Esophagus (tissue), 2 donors: ENCODE results near the gene DHX57. TPM values are rescaled to one million over a fixed set of nuclear protein-coding genes. Genes with fewer than 3 reads are reported as not detected.
"Not testable (repeated sequence)": the region's sequence is repeated elsewhere in the genome, so short reads cannot be mapped to it uniquely, and the experiment has no call there.

Source experiments
- H3K27ac ChIP-seq, 2 donors: one replicate each; pipeline ENCODE4 v1.5.1; 2013; ENCODE audit warnings: low read depth in 2 of 2, mild to moderate bottlenecking in 2 of 2, inconsistent platforms in 1 of 2, low read length in 1 of 2, moderate library complexity in 1 of 2
- H3K27me3 ChIP-seq, 2 donors: one replicate each; pipeline ENCODE4 v1.6.1; 2013; ENCODE audit warnings: low read length in 2 of 2, control low read depth in 1 of 2, mild to moderate bottlenecking in 1 of 2; ENCODE audit not compliant: insufficient read depth in 2 of 2, control insufficient read depth in 1 of 2
- H3K36me3 ChIP-seq, 2 donors: one replicate each; pipeline ENCODE4 v1.6.1; 2013; ENCODE audit warnings: low read length in 1 of 2; ENCODE audit not compliant: control insufficient read depth in 2 of 2, insufficient read depth in 2 of 2
- H3K4me1 ChIP-seq, 2 donors: one replicate each; pipeline ENCODE4 v1.6.1; 2013; ENCODE audit warnings: low read length in 1 of 2; ENCODE audit not compliant: control insufficient read depth in 2 of 2, insufficient read depth in 2 of 2
- H3K4me3 ChIP-seq, 2 donors: one replicate each; pipeline ENCODE4 v1.5.1; 2013; ENCODE audit warnings: low read length in 2 of 2, mild to moderate bottlenecking in 2 of 2, low read depth in 1 of 2, moderate library complexity in 1 of 2
- H3K9me3 ChIP-seq, 2 donors: one replicate each; pipeline ENCODE4 v1.6.1; 2013; ENCODE audit warnings: mild to moderate bottlenecking in 2 of 2, low read depth in 1 of 2, low read length in 1 of 2, moderate library complexity in 1 of 2; ENCODE audit not compliant: control insufficient read depth in 2 of 2, insufficient read depth in 1 of 2
- WGBS, 2 donors: extraction: QIAGEN DNeasy Blood & Tissue Kit; methylation state at CpG; one replicate each; pipeline ENCODE4 v1.1.7; 2013; 5-methylcytosine and 5-hydroxymethylcytosine counted together
- polyA plus RNA-seq, 2 donors: library from polyadenylated mRNA; stranded (reverse); fragments of 200-250 nt; gene quantifications; one replicate each; pipeline ENCODE4 v1.2.3, GENCODE V29; 2013
- donor health status: healthy with polysubstance abuse.
- donor health status: Bipolar disorder and iron deficiency.

The DHX57 gene
- polyA plus RNA-seq, 2 donors, result 5.1 to 6.0 TPM

GRCh38 chr2:38835015-38835601 is 40.6 kb downstream of the DHX57 start:
- Histone ChIP-seq H3K4me3 (no peak overlapping the region), H3K4me1 (no peaks in the 10 kb centered on the region), H3K27ac (no peak overlapping the region), H3K9me3 (no peaks in the 10 kb centered on the region), H3K27me3 (no peaks in the 10 kb centered on the region), H3K36me3 (no peaks in the 10 kb centered on the region)
- WGBS, 2 donors, result 56 to 59% methylated on average over 1 of the region's 1 CpG

- no peak overlapping the region for H3K4me3 ChIP-seq
- no peaks in the 10 kb centered on the region for H3K36me3 ChIP-seq
- no peak overlapping the region for H3K27ac ChIP-seq
- no peaks in the 10 kb centered on the region for H3K9me3 ChIP-seq
- no peaks in the 10 kb centered on the region for H3K27me3 ChIP-seq
- no peaks in the 10 kb centered on the region for H3K4me1 ChIP-seq
- WGBS, 2 donors, result 91 to 94% methylated on average over 6 of the region's 6 CpGs
Measured at GRCh38 chr2:38830526-38831159, 45.1 kb downstream of the DHX57 start.

- no peak overlapping the region for H3K27ac ChIP-seq
- no peaks in the 10 kb centered on the region for H3K9me3 ChIP-seq
- no peaks in the 10 kb centered on the region for H3K4me1 ChIP-seq
- no peak overlapping the region for H3K4me3 ChIP-seq
- WGBS, 2 donors, result 96 to 97% methylated on average over 1 of the region's 1 CpG
- no peaks in the 10 kb centered on the region for H3K27me3 ChIP-seq
- H3K36me3 ChIP-seq, result no peaks in the 10 kb centered on the region
Measured at GRCh38 chr2:38829971-38830370, 45.8 kb downstream of the DHX57 start.

- Histone ChIP-seq H3K4me1 (no peaks in the 10 kb centered on the region), H3K9me3 (no peaks in the 10 kb centered on the region), H3K27me3 (no peaks in the 10 kb centered on the region), H3K4me3 (no peak overlapping the region), H3K36me3 (no peaks in the 10 kb centered on the region), H3K27ac (no peak overlapping the region)
- WGBS, 2 donors, result 84 to 86% methylated on average over 4 of the region's 4 CpGs
Measured at GRCh38 chr2:38828460-38828859, 47.3 kb downstream of the DHX57 start.

GRCh38 chr2:38827539-38828145 is 48.1 kb downstream of the DHX57 start:
- H3K9me3 ChIP-seq, H3K4me3 ChIP-seq, H3K27ac ChIP-seq, H3K27me3 ChIP-seq, H3K36me3 ChIP-seq, H3K4me1 ChIP-seq: not testable (repeated sequence)
- 79 to 83% methylated on average over 10 of the region's 10 CpGs for WGBS, 2 donors

- no peaks in the 10 kb centered on the region for H3K36me3 ChIP-seq
- no peaks in the 10 kb centered on the region for H3K27me3 ChIP-seq
- H3K27ac ChIP-seq, result no peak overlapping the region
- 93 to 97% methylated on average over 2 of the region's 2 CpGs for WGBS, 2 donors
- no peak overlapping the region for H3K4me3 ChIP-seq
- H3K4me1 ChIP-seq, result no peaks in the 10 kb centered on the region
- H3K9me3 ChIP-seq, result no peaks in the 10 kb centered on the region
Measured at GRCh38 chr2:38825956-38826355, 49.8 kb downstream of the DHX57 start.

GRCh38 chr2:38824906-38825305 is 50.8 kb downstream of the DHX57 start:
- no peak overlapping the region for H3K4me3 ChIP-seq
- 91 to 96% methylated on average over 2 of the region's 2 CpGs for WGBS, 2 donors
- H3K9me3 ChIP-seq, result no peaks in the 10 kb centered on the region
- no peaks in the 10 kb centered on the region for H3K4me1 ChIP-seq
- no peaks in the 10 kb centered on the region for H3K27me3 ChIP-seq
- H3K36me3 ChIP-seq, result no peaks in the 10 kb centered on the region
- H3K27ac ChIP-seq, result no peak overlapping the region

- Histone ChIP-seq H3K27me3 (no peaks in the 10 kb centered on the region), H3K4me3 (no peak overlapping the region), H3K27ac (no peak overlapping the region), H3K36me3 (no peaks in the 10 kb centered on the region), H3K4me1 (no peaks in the 10 kb centered on the region), H3K9me3 (no peaks in the 10 kb centered on the region)
- 77 to 87% methylated on average over 5 of the region's 5 CpGs for whole genome bisulfite sequencing, 2 donors
Measured at GRCh38 chr2:38823386-38823785, 52.3 kb downstream of the DHX57 start.

GRCh38 chr2:38818565-38818964 is 57.2 kb downstream of the DHX57 start:
- 75 to 79% methylated on average over 6 of the region's 6 CpGs for WGBS, 2 donors
- Histone ChIP-seq H3K36me3 (peaks cover 0 to 3% of the 10 kb centered on the region in 2 donors), H3K4me3 (no peak overlapping the region), H3K9me3 (no peaks in the 10 kb centered on the region), H3K4me1 (no peaks in the 10 kb centered on the region), H3K27me3 (no peaks in the 10 kb centered on the region), H3K27ac (no peak overlapping the region)

GRCh38 chr2:38815936-38816335 is 59.8 kb downstream of the DHX57 start:
- Histone ChIP-seq H3K36me3 (peaks cover 3 to 10% of the 10 kb centered on the region in 2 donors), H3K4me1 (no peaks in the 10 kb centered on the region), H3K27ac (no peak overlapping the region), H3K9me3 (no peaks in the 10 kb centered on the region), H3K4me3 (no peak overlapping the region), H3K27me3 (no peaks in the 10 kb centered on the region)
- 93 to 94% methylated on average over 4 of the region's 4 CpGs for WGBS, 2 donors
